ENCODE data around the gene KCTD3. TPM values are rescaled to one million over a fixed set of nuclear protein-coding genes. Genes with fewer than 3 reads are reported as not detected.

Gene KCTD3
- total RNA-seq, 2 experiments from 2014 or later, result 6.7 to 7.4 TPM

DNA sequence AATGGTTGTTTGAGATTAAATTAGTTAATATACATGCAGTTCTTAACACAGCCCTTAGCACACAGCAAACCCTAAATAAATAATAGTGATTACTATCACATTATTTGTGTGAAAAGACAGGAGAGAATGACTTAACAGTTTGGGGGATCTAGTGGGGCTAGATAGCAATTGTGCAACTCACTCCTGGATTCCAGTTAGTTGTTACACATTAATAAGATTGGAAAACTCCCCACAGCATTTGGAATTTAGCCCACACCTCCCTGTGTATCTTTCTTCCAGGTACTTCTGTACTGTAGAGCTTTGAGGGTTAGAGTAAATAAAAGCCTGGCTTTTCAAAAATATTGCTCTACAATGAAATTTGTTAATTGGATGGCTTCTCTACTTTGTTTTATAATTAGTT, 93.2 kb downstream of the KCTD3 start:
- Mint-ChIP-seq H3K36me3 (ENCODE audit: low read depth) (no peaks in the 10 kb centered on the region), H3K27ac (no peak overlapping the region), H3K9me3 (no peaks in the 10 kb centered on the region), H3K4me1 (no peaks in the 10 kb centered on the region), H3K4me3 (no peak overlapping the region), H3K27me3 (peaks cover 5% of the 10 kb centered on the region)
- CTCF ChIA-PET, result no interaction called here
- POLR2A ChIA-PET, result no interaction called here
- DNase-seq, result no peak

DNA sequence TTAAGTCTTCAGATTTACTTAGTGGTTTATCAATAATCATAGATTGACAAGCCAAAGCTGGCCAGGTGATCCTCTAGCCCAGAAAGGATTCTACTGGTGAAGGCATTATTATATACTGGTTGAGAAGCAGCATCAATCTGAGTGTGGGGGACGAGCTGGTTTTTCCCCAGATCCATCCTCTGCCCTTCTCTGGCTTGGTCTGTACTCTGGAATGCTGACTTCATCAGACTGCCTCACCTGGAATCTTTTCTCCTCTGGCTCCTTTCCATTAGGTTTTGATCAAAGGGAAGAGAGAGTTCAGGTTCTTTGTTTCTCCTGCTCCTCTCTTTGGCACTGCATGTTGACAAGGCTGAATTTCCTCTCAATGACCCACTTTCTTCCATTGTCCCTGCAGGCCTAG, 93.9 kb downstream of the KCTD3 start:
- Mint-ChIP-seq H3K4me3 (no peak overlapping the region), H3K36me3 (ENCODE audit: low read depth) (no peaks in the 10 kb centered on the region), H3K4me1 (no peaks in the 10 kb centered on the region), H3K9me3 (no peaks in the 10 kb centered on the region), H3K27ac (no peak overlapping the region), H3K27me3 (peaks cover 5% of the 10 kb centered on the region)
- POLR2A ChIA-PET, result no interaction called here
- CTCF ChIA-PET, result no interaction called here
- DNase-seq, result no peak

DNA sequence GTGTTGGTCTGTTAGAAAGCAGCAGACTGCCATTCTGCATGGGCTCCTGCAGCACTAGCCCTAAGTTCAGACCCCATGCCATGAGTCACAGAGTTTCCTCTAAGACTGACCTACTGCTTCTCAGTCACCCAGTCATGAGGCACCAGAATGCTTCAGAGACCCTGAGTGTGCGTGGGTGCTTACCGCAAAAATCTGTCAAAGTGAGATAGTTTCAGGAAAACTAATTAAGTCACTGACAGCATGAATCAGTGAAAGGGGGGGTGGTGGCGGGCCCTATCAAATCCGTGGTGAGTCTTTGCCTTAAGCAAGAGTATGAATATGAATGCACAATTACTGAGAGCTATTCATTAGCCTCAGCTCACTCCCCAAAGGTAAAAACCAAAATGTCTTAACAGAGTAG, 98.1 kb downstream of the KCTD3 start:
- H3K27me3 Mint-ChIP-seq, result no peaks in the 10 kb centered on the region
- no peak for DNase-seq
- H3K27ac Mint-ChIP-seq, result no peak overlapping the region
- POLR2A ChIA-PET, result no interaction called here
- H3K36me3 Mint-ChIP-seq (ENCODE audit: low read depth), result no peaks in the 10 kb centered on the region
- CTCF ChIA-PET, result no interaction called here
- no peaks in the 10 kb centered on the region for H3K4me1 Mint-ChIP-seq
- no peak overlapping the region for H3K4me3 Mint-ChIP-seq
- no peaks in the 10 kb centered on the region for H3K9me3 Mint-ChIP-seq

DNA sequence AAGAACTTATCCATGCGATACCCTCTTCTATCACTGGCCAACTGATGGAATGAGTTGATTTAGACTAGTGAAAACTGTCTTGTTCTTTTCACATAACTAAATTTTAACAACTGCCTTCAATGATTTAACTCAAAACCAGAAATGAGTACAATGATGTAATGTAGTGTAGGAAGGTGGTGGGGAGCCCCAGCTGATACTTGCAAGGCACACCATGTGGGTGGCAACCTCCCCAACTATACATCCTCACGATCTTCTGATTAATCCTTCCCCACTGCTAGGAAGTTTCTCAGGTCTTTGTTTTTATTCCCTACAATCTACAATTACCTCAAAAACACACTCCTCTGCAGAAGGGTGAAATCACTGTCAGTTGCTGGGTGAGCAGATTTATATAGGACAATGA, 100.7 kb downstream of the KCTD3 start:
- no peak for DNase-seq
- ChIA-PET POLR2A (no interaction called here), CTCF (no interaction called here)
- Mint-ChIP-seq H3K4me3 (no peak overlapping the region), H3K9me3 (no peaks in the 10 kb centered on the region), H3K27ac (no peak overlapping the region), H3K27me3 (no peaks in the 10 kb centered on the region), H3K4me1 (no peaks in the 10 kb centered on the region), H3K36me3 (ENCODE audit: low read depth) (no peaks in the 10 kb centered on the region)

DNA sequence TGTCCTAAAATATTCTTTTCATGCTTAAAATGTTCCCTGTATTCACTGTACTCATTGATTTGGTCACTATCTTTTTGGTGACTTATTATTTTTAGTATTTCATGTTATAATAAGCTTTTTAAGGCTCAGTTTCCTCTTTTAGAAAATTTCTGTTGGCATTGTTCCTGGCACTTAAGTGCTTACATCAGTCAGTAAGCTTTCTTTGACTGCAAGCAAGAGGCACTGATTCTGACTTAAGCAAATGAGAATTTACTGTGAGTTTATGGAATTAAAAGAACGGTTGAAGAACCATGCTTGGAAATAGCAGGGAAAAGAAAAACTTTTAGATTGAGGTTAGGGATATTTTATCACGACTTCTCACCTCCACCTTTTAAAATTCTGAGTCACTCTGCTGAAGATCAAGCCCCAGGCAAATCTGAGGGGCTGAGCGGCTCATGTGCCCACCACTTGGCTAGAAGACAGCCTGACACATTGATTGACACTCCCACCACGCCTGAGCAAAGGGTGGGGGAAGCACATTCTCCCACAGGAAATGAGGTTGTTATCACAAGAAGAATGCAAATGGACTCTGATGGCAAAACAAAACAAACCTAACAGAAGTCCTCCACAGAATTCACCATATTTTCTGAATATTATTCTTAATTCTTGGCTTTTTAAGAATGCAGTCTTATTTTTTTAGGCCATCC, 102.8 kb downstream of the KCTD3 start:
- ChIA-PET CTCF (no interaction called here), POLR2A (no interaction called here)
- no peak overlapping the region for H3K27ac Mint-ChIP-seq
- no peaks in the 10 kb centered on the region for H3K36me3 Mint-ChIP-seq (ENCODE audit: low read depth)
- H3K27me3 Mint-ChIP-seq, result no peaks in the 10 kb centered on the region
- no peaks in the 10 kb centered on the region for H3K9me3 Mint-ChIP-seq
- no peak overlapping the region for H3K4me3 Mint-ChIP-seq
- DNase-seq, result no peak
- H3K4me1 Mint-ChIP-seq, result no peaks in the 10 kb centered on the region
